Breast epithelium (tissue), 3 donors: ENCODE data around the gene SUV39H1.

Source experiments
- CTCF ChIP-seq, 3 donors: fragments of 450-650 bp; IDR thresholded peaks; one replicate each; pipeline ENCODE4 v1.5.1; 2016 to 2017; ENCODE audit warnings: antibody characterized with exemption in 3 of 3, mild to moderate bottlenecking in 3 of 3, moderate library complexity in 3 of 3
- POLR2A ChIP-seq: fragments of 450-650 bp; IDR thresholded peaks from one replicate; pipeline ENCODE4 v1.6.1; 2016; ENCODE audit warnings: antibody characterized with exemption, mild to moderate bottlenecking, moderate library complexity

- TF ChIP-seq CTCF (IDR thresholded peaks at IDR 0.05) (no peak), POLR2A (no peak)
Measured at GRCh38 chrX:48715876-48716502, 19.5 kb downstream of the SUV39H1 start.
